ENCODE results near the gene ZNF331. TPM values are rescaled to one million over a fixed set of nuclear protein-coding genes. Genes with fewer than 3 reads are reported as not detected.

Gene ZNF331
- total and polyA plus RNA-seq, 8 donors: 2.9 to 67.2 (median 12.6) TPM

GRCh38 chr19:53546758-53547513 lies 9.0 kb downstream of the ZNF331 start:
- Histone ChIP-seq H3K4me3 (no peak overlapping the region), H3K36me3 (peaks cover 0 to 20% (median 12%) of the 10 kb centered on the region in 4 donors), H3K27ac (peak overlapping the region in 3 of 5 donors; percentile 11 to 69 (median 39)), H3K4me1 (peaks cover 0 to 8% (median 4%) of the 10 kb centered on the region in 4 donors), H3K9me3 (no peaks in the 10 kb centered on the region), H3K27me3 (no peaks in the 10 kb centered on the region)
- WGBS, 5 donors: 65 to 73% (median 70%) methylated on average over 7 of the region's 7 CpGs
- intact Hi-C loops (cut with DNase I; ENCODE audit: low total_unique reads): no loop called here
- no peak for TF ChIP-seq EP300 (IDR thresholded peaks at IDR 0.05)
- TF ChIP-seq POLR2AphosphoS5 (IDR thresholded peaks at IDR 0.05): no peak
- TF ChIP-seq POLR2A (IDR thresholded peaks at IDR 0.05): no peak
- TF ChIP-seq CTCF (IDR thresholded peaks at IDR 0.05): no peak
- no peak for DNase-seq

- intact Hi-C loops (cut with DNase I; ENCODE audit: low total_unique reads): no loop called here
- WGBS, 5 donors: 44 to 61% (median 55%) methylated on average over 3 of the region's 3 CpGs
- Histone ChIP-seq H3K27me3 (no peaks in the 10 kb centered on the region), H3K27ac (peak overlapping the region in 4 of 5 donors; percentile 20 to 69 (median 56)), H3K4me1 (peaks cover 0 to 16% (median 8%) of the 10 kb centered on the region in 4 donors), H3K4me3 (no peak overlapping the region), H3K36me3 (peaks cover 0 to 7% (median 2%) of the 10 kb centered on the region in 4 donors), H3K9me3 (peaks cover 0 to 8% (median 0%) of the 10 kb centered on the region in 4 donors)
- no peak for DNase-seq
- TF ChIP-seq POLR2AphosphoS5 (IDR thresholded peaks at IDR 0.05) (peak in 2 of 3 donors; percentile 11 to 21), POLR2A (IDR thresholded peaks at IDR 0.05) (no peak)
Observed at GRCh38 chr19:53549340-53549739, 11.4 kb downstream of the ZNF331 start.

GRCh38 chr19:53552001-53552721 lies 14.2 kb downstream of the ZNF331 start:
- Histone ChIP-seq H3K36me3 (peaks cover 0 to 2% (median under 1%) of the 10 kb centered on the region in 4 donors), H3K27ac (peak overlapping the region in 2 of 5 donors; percentile 3 to 13), H3K4me1 (peaks cover 0 to 16% (median 6%) of the 10 kb centered on the region in 4 donors), H3K27me3 (no peaks in the 10 kb centered on the region), H3K9me3 (peaks cover 0 to 8% (median 0%) of the 10 kb centered on the region in 4 donors), H3K4me3 (no peak overlapping the region)
- no peak for DNase-seq
- intact Hi-C loops (cut with DNase I; ENCODE audit: low total_unique reads): no loop called here
- TF ChIP-seq CTCF (IDR thresholded peaks at IDR 0.05) (no peak), EP300 (IDR thresholded peaks at IDR 0.05) (no peak)
- WGBS, 5 donors: 87 to 93% (median 90%) methylated on average over 6 of the region's 6 CpGs

- H3K9me3 ChIP-seq: peaks cover 0 to 8% (median 0%) of the 10 kb centered on the region in 4 donors
- no peak for DNase-seq
- H3K36me3 ChIP-seq: peaks cover 0 to 11% (median 5%) of the 10 kb centered on the region in 4 donors
- H3K4me1 ChIP-seq: peaks cover 0 to 16% (median 6%) of the 10 kb centered on the region in 4 donors
- no peak for TF ChIP-seq POLR2A (IDR thresholded peaks at IDR 0.05)
- no peak for TF ChIP-seq EP300 (IDR thresholded peaks at IDR 0.05)
- no peak for TF ChIP-seq CTCF (IDR thresholded peaks at IDR 0.05)
- no peak for TF ChIP-seq POLR2AphosphoS5 (IDR thresholded peaks at IDR 0.05)
- H3K4me3 ChIP-seq: peak overlapping the region in 1 of 4 donors; percentile 50
- WGBS, 5 donors: 85 to 89% (median 88%) methylated on average over 2 of the region's 2 CpGs
- intact Hi-C loops (cut with DNase I; ENCODE audit: low total_unique reads): no loop called here
- peak overlapping the region in 2 of 5 donors; percentile 88 to 90 for H3K27ac ChIP-seq
- H3K27me3 ChIP-seq: no peaks in the 10 kb centered on the region
Observed at GRCh38 chr19:53553156-53553555, 15.2 kb downstream of the ZNF331 start.

Measured in stomach (tissue), 9 donors.